HepG2 (cell line): ENCODE data around the gene SKP1. TPM values are rescaled to one million over a fixed set of nuclear protein-coding genes. Genes with fewer than 3 reads are reported as not detected.

Source experiments
- ADNP ChIP-seq: sonication (generic); formaldehyde crosslinking; IDR thresholded peaks from 2 replicates; pipeline ENCODE4 v1.4.0; 2020; ENCODE audit warnings: missing genetic modification reagents
- ARNT2 ChIP-seq: sonication (generic); formaldehyde crosslinking; IDR thresholded peaks from 2 replicates; pipeline ENCODE4 v1.8.0; 2022; ENCODE audit warnings: mild to moderate bottlenecking, low read depth, missing genetic modification reagents, moderate library complexity
- ATF1 ChIP-seq: IDR thresholded peaks from 2 replicates; pipeline ENCODE4 v1.6.1; 2016; ENCODE audit warnings: mild to moderate bottlenecking, control low read depth
- DMAP1 ChIP-seq: IDR thresholded peaks from 2 replicates; pipeline ENCODE4 v1.6.1; 2016
- ETS1 ChIP-seq: sonication (generic); formaldehyde crosslinking; IDR thresholded peaks from 2 replicates; pipeline ENCODE4 v1.4.0; 2020; ENCODE audit warnings: missing genetic modification reagents
- HOXA7 ChIP-seq: sonication (generic); formaldehyde crosslinking; IDR thresholded peaks from 2 replicates; pipeline ENCODE4 v1.8.1; 2022; ENCODE audit warnings: mild to moderate bottlenecking, missing genetic modification reagents, moderate library complexity
- KMT2A ChIP-seq: sonication (generic); formaldehyde crosslinking; IDR thresholded peaks from 2 replicates; pipeline ENCODE4 v1.4.0; 2020; ENCODE audit warnings: missing genetic modification reagents
- MLLT10 ChIP-seq: sonication (generic); formaldehyde crosslinking; IDR thresholded peaks from 2 replicates; pipeline ENCODE4 v1.4.0; 2020; ENCODE audit warnings: missing genetic modification reagents
- MXI1 ChIP-seq: IDR thresholded peaks from 3 replicates; pipeline ENCODE4 v1.6.1; 2012; ENCODE audit warnings: low read depth, low read length, inconsistent platforms, borderline replicate concordance
- PHB2 ChIP-seq: fragments of 450-650 bp; IDR thresholded peaks from 2 replicates; pipeline ENCODE4 v1.6.1; 2018; ENCODE audit not compliant: partially characterized antibody
- SIN3A ChIP-seq: IDR thresholded peaks from 2 replicates; pipeline ENCODE4 v1.6.1; 2011; ENCODE audit warnings: low read depth, mild to moderate bottlenecking, control low read depth, low read length, borderline replicate concordance
- TCF12 ChIP-seq, 2 experiments: fragments of 450-650 bp in 1 of 2; sonication (generic) in 1 of 2; formaldehyde crosslinking in 1 of 2; IDR thresholded peaks; 2 replicates each; pipeline versions ENCODE4 v1.6.1 to v1.8.0; 2017 to 2022; ENCODE audit warnings: antibody characterized with exemption in 1 of 2, mild to moderate bottlenecking in 1 of 2, missing genetic modification reagents in 1 of 2, moderate library complexity in 1 of 2
- WIZ ChIP-seq: sonication (generic); formaldehyde crosslinking; IDR thresholded peaks from 2 replicates; pipeline ENCODE4 v1.5.1; 2020; ENCODE audit warnings: mild to moderate bottlenecking, missing genetic modification reagents
- ZKSCAN1 ChIP-seq: fragments of 150-350 bp; IDR thresholded peaks from 2 replicates; pipeline ENCODE4 v1.6.1; 2014; ENCODE audit warnings: low read length
- ZMYM2 ChIP-seq: sonication (generic); formaldehyde crosslinking; IDR thresholded peaks from 2 replicates; pipeline ENCODE4 v1.8.0; 2022; ENCODE audit warnings: mild to moderate bottlenecking, missing genetic modification reagents
- ZNF276 ChIP-seq: sonication (generic); formaldehyde crosslinking; IDR thresholded peaks from 2 replicates; pipeline ENCODE4 v1.4.0; 2020; ENCODE audit warnings: mild to moderate bottlenecking, low read depth, missing genetic modification reagents
- ZNF354B ChIP-seq: sonication (generic); formaldehyde crosslinking; IDR thresholded peaks from 2 replicates; pipeline ENCODE4 v1.8.0; 2022; ENCODE audit warnings: mild to moderate bottlenecking, missing genetic modification reagents
- ZNF574 ChIP-seq: sonication (generic); formaldehyde crosslinking; IDR thresholded peaks from 2 replicates; pipeline ENCODE4 v1.4.0; 2020; ENCODE audit warnings: missing genetic modification reagents
- ZNF605 ChIP-seq: sonication (generic); formaldehyde crosslinking; IDR thresholded peaks from 2 replicates; pipeline ENCODE4 v1.8.0; 2022; ENCODE audit warnings: mild to moderate bottlenecking, missing genetic modification reagents
- ZNF672 ChIP-seq: sonication (generic); formaldehyde crosslinking; IDR thresholded peaks from 2 replicates; pipeline ENCODE4 v1.8.1; 2022; ENCODE audit warnings: missing genetic modification reagents
- polyA plus RNA-seq, 8 experiments: library from polyadenylated mRNA; depleted of rRNA in 3 of 8; stranded (reverse) in 7 of 8; unstranded in 1 of 8; fragments of >200 nt; fragmentation: Illumina TruSeq in 4 of 8; extraction: Trizol in 4 of 8; gene quantifications; 2 replicates each; pipeline versions ENCODE4 v1.2.1 to v1.2.3, GENCODE V29; 2011 to 2016; ENCODE audit warnings: low read depth in 4 of 8, missing spikeins in 1 of 8, mixed read lengths in 1 of 8; ENCODE audit not compliant: insufficient read depth in 1 of 8
- total RNA-seq, 5 experiments: library from RNA; depleted of rRNA; stranded (reverse); fragments of >200 nt; fragmentation: Illumina TruSeq; extraction: Trizol; gene quantifications; 2 replicates each; pipeline ENCODE4 v1.2.3, GENCODE V29; 2016; ENCODE audit warnings: low read depth in 1 of 5
- TF ChIP-seq, protein P1 (sequence below): sonication (generic); formaldehyde crosslinking; IDR thresholded peaks from 2 replicates; pipeline ENCODE4 v1.4.0; 2020; ENCODE audit warnings: missing genetic modification reagents, borderline replicate concordance

SKP1 gene
- total and polyA plus RNA-seq, 2 of the 13 experiments (the other 11 are each of a cell fraction or from before 2014, with no cell fraction given), result 134 to 340 TPM

DNA sequence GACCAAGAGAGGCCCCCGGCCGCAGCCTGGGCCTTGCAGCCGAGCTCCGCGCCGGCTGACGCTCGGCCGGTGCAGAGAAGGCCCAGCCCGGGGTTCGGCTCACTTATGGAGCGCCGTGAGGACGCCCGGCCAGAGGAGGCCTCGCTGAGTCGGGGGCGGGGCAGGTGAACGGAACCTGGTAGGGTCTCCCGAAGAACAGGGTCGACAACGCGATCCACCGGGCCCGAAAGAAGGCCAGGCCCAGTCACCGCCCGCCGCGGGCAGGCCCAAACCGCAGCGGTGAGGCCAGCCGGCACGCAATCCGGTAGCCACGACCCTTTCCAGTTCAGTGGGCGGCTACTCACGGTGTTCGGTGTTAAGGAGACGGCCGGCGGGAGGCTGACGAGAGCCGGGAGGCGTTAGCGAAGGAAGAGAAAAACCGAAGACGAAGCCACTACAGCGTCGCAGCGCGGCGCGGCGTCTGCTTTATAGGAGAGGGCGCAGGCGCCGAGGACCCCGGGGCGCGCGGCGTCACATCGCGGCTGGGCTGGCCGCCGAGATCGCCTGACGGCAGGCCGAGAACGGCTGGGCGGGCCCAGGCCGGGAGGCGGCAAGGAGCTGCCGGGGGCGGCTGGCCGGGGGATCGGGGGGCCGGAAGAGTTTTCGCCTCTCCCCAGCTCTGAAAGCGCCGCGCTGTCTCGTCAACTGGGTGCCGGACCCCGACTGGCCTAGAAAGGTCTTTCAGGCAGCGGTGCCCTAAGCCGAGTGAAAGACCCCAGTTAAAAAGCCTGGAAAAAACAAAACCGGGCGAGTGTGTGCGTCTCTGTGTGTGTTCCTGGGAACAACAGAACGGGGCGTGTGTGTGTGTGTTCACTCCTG is at the start of gene SKP1 (continued):
- TF ChIP-seq, protein P1, sequence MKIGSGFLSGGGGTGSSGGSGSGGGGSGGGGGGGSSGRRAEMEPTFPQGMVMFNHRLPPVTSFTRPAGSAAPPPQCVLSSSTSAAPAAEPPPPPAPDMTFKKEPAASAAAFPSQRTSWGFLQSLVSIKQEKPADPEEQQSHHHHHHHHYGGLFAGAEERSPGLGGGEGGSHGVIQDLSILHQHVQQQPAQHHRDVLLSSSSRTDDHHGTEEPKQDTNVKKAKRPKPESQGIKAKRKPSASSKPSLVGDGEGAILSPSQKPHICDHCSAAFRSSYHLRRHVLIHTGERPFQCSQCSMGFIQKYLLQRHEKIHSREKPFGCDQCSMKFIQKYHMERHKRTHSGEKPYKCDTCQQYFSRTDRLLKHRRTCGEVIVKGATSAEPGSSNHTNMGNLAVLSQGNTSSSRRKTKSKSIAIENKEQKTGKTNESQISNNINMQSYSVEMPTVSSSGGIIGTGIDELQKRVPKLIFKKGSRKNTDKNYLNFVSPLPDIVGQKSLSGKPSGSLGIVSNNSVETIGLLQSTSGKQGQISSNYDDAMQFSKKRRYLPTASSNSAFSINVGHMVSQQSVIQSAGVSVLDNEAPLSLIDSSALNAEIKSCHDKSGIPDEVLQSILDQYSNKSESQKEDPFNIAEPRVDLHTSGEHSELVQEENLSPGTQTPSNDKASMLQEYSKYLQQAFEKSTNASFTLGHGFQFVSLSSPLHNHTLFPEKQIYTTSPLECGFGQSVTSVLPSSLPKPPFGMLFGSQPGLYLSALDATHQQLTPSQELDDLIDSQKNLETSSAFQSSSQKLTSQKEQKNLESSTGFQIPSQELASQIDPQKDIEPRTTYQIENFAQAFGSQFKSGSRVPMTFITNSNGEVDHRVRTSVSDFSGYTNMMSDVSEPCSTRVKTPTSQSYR, result peak; percentile 39; the same call in 1 of the 2 replicates
- TF ChIP-seq ZMYM2 (no peak), ZKSCAN1 (no peak), MXI1 (peak; percentile 55; the same call in 2 of the 3 replicates), HOXA7 (no peak), DMAP1 (peak; percentile 90), ARNT2 (CRISPR knock-in tag) (peak; percentile 87), ZNF605 (CRISPR knock-in tag) (peak; percentile 89; the same call in 1 of the 2 replicates), ETS1 (CRISPR knock-in tag) (0 out of 2 replicates have a peak, but pooled peaks have one; percentile 49), TCF12 (IDR thresholded peaks at IDR 0.05) (no peak), TCF12 (CRISPR knock-in tag; IDR thresholded peaks at IDR 0.05) (peak; percentile 69; the same call in 1 of the 2 replicates), ZNF672 (CRISPR knock-in tag) (no peak), ADNP (CRISPR knock-in tag) (no peak), PHB2 (no peak), KMT2A (CRISPR knock-in tag) (peak; percentile 96), ZNF574 (CRISPR knock-in tag) (peak; percentile 87; the same call in 1 of the 2 replicates), MLLT10 (CRISPR knock-in tag) (no peak), ZNF276 (CRISPR knock-in tag) (peak; percentile 85; the same call in 1 of the 2 replicates), WIZ (CRISPR knock-in tag) (no peak; the same call in 1 of the 2 replicates), ATF1 (CRISPR knock-in tag) (no peak), ZNF354B (CRISPR knock-in tag) (peak; percentile 97; the same call in 1 of the 2 replicates), SIN3A (peak; percentile 49)
